ENCODE measurements around the gene EXOC6B.

Gene EXOC6B

GRCh38 chr2:72825257-72826155, at the start of gene EXOC6B:
Gene EXOC6B (minus strand): TSS chr2:72826033.
- peak; percentile 86 for DNase-seq (ENCODE audit: low spot score)

- DNase-seq (ENCODE audit: low spot score) = no peak
Measured at GRCh38 chr2:72871880-72872279, 46.0 kb upstream of the EXOC6B start.

- DNase-seq (ENCODE audit: low spot score) = no peak
Measured at GRCh38 chr2:72871060-72871459, 45.2 kb upstream of the EXOC6B start.

GRCh38 chr2:72864500-72864899, 38.7 kb upstream of the EXOC6B start:
- peak; percentile 89 for DNase-seq (ENCODE audit: low spot score)

GRCh38 chr2:72863046-72863445, 37.2 kb upstream of the EXOC6B start:
- no peak for DNase-seq (ENCODE audit: low spot score)

- peak; percentile 85 for DNase-seq (ENCODE audit: low spot score)
Measured at GRCh38 chr2:72862239-72862988, 36.6 kb upstream of the EXOC6B start.

GRCh38 chr2:72859831-72860262, 34.0 kb upstream of the EXOC6B start:
- DNase-seq (ENCODE audit: low spot score) = peak; percentile 56

GRCh38 chr2:72851333-72851732, 25.5 kb upstream of the EXOC6B start:
- DNase-seq (ENCODE audit: low spot score) = no peak

- no peak for DNase-seq (ENCODE audit: low spot score)
Measured at GRCh38 chr2:72849138-72849462, 23.3 kb upstream of the EXOC6B start.

GRCh38 chr2:72848436-72849137, 22.8 kb upstream of the EXOC6B start:
- no peak for DNase-seq (ENCODE audit: low spot score)

- DNase-seq (ENCODE audit: low spot score) = no peak
Measured at GRCh38 chr2:72847534-72848315, 21.9 kb upstream of the EXOC6B start.

GRCh38 chr2:72846171-72847095, 20.6 kb upstream of the EXOC6B start:
- no peak for DNase-seq (ENCODE audit: low spot score)

- no peak for DNase-seq (ENCODE audit: low spot score)
Measured at GRCh38 chr2:72843301-72843700, 17.5 kb upstream of the EXOC6B start.

GRCh38 chr2:72841462-72842125, 15.8 kb upstream of the EXOC6B start:
- no peak for DNase-seq (ENCODE audit: low spot score)

GRCh38 chr2:72840066-72840465, 14.2 kb upstream of the EXOC6B start:
- no peak for DNase-seq (ENCODE audit: low spot score)

- DNase-seq (ENCODE audit: low spot score) = no peak
Measured at GRCh38 chr2:72837171-72837570, 11.3 kb upstream of the EXOC6B start.

GRCh38 chr2:72835403-72835802, 9.6 kb upstream of the EXOC6B start:
- DNase-seq (ENCODE audit: low spot score) = no peak

- DNase-seq (ENCODE audit: low spot score) = no peak
Measured at GRCh38 chr2:72834596-72834995, 8.8 kb upstream of the EXOC6B start.

- DNase-seq (ENCODE audit: low spot score) = no peak
Measured at GRCh38 chr2:72833084-72833714, 7.4 kb upstream of the EXOC6B start.

GRCh38 chr2:72830273-72830672, 4.4 kb upstream of the EXOC6B start:
- DNase-seq (ENCODE audit: low spot score) = no peak
